ENCODE results near the gene ZSWIM1.

GRCh38 chr20:45841407-45842129 lies 39.5 kb upstream of the ZSWIM1 start:
- no peak for TF ChIP-seq CTCF (IDR thresholded peaks at IDR 0.05)
- no peak for TF ChIP-seq POLR2A (IDR thresholded peaks at IDR 0.05)

Data from testis (tissue), 2 donors.